22Rv1 (cell line): ENCODE data around the gene C22orf15.

Source experiments
- ZFX ChIP-seq: fragments of 450-650 bp; IDR thresholded peaks from 2 replicates; pipeline ENCODE4 v1.6.1; 2017; ENCODE audit warnings: antibody characterized with exemption, borderline replicate concordance
- TF ChIP-seq, protein P1 (sequence below): fragments of 450-650 bp; IDR thresholded peaks from 2 replicates; pipeline ENCODE4 v1.5.1; 2017; ENCODE audit warnings: mild to moderate bottlenecking

DNA sequence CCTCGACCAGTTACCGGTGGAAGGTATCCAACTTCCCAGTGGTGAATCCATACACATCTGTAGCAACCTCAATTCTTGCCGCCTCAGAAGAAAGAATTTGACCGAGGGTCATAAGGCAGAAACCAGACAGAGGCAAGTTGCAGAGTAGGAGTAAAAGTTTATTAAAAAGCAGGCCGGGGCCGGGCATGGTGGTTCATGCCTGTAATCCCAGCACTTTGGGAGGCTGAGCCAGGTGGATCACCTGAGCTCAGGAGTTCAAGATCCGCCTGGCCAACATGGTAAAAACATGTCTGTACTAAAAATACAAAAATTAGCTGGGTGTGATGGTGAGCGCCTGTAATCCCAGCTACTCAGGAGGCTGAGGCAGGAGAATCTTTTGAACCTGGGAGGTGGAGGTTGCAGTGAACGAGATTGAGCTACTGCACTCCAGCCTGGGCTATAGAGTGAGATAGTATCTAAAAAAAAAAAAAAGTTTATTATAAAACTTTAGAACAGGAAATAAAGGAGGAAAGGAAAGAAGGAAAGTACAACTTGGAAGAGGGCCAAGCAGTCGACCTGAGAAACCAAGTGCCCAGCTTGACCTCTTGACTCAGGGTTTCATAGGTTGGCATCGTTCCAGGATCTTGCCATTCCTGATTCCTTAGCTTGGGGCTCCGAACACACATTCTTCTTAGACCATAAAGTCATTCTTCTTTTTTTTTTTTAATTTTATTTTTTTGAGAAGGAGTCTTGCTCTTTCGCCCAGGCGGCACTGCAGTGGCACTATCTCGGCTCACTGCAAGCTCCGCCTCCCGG is 44.2 kb upstream of the C22orf15 start:
- TF ChIP-seq, protein P1, sequence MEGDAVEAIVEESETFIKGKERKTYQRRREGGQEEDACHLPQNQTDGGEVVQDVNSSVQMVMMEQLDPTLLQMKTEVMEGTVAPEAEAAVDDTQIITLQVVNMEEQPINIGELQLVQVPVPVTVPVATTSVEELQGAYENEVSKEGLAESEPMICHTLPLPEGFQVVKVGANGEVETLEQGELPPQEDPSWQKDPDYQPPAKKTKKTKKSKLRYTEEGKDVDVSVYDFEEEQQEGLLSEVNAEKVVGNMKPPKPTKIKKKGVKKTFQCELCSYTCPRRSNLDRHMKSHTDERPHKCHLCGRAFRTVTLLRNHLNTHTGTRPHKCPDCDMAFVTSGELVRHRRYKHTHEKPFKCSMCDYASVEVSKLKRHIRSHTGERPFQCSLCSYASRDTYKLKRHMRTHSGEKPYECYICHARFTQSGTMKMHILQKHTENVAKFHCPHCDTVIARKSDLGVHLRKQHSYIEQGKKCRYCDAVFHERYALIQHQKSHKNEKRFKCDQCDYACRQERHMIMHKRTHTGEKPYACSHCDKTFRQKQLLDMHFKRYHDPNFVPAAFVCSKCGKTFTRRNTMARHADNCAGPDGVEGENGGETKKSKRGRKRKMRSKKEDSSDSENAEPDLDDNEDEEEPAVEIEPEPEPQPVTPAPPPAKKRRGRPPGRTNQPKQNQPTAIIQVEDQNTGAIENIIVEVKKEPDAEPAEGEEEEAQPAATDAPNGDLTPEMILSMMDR = no peak
- no peak for TF ChIP-seq ZFX
